Large intestine (tissue), 12 donors: ENCODE measurements around the gene ARMC3. TPM values are rescaled to one million over a fixed set of nuclear protein-coding genes. Genes with fewer than 3 reads are reported as not detected.
"Not testable (repeated sequence)": the region's sequence is repeated elsewhere in the genome, so short reads cannot be mapped to it uniquely, and the experiment has no call there.

Experiments used
- DNase-seq, 2 donors: peaks; one replicate each; pipeline versions ENCODE4 v3.0.0 to v3.0.0-alpha.2; 2013
- H3K27ac ChIP-seq: one replicate; pipeline ENCODE4 v1.5.1; 2013; ENCODE audit warnings: low read length
- H3K27me3 ChIP-seq: 2 replicates; pipeline ENCODE4 v1.6.1; 2013; ENCODE audit warnings: low read length; ENCODE audit not compliant: control insufficient read depth, insufficient read depth
- H3K36me3 ChIP-seq: 2 replicates; pipeline ENCODE4 v1.6.1; 2013; ENCODE audit warnings: low read length; ENCODE audit not compliant: control insufficient read depth, insufficient read depth
- H3K4me1 ChIP-seq: one replicate; pipeline ENCODE4 v1.6.1; 2013; ENCODE audit warnings: low read length; ENCODE audit not compliant: control insufficient read depth, insufficient read depth
- H3K4me3 ChIP-seq: one replicate; pipeline ENCODE4 v1.5.1; 2013; ENCODE audit warnings: low read length
- H3K9me3 ChIP-seq: one replicate; pipeline ENCODE4 v1.6.1; 2013; ENCODE audit warnings: mild to moderate bottlenecking, low read depth, low read length, moderate library complexity; ENCODE audit not compliant: control insufficient read depth
- WGBS: methylation state at CpG from one replicate; pipeline ENCODE4 v1.1.5; 2013; ENCODE audit warnings: low lambda C conversion rate; ENCODE audit not compliant: insufficient coverage; 5-methylcytosine and 5-hydroxymethylcytosine counted together
- long read RNA-seq, 11 donors: transcript quantifications; one replicate each; lab custom pipeline, GENCODE V29; 2026
- polyA plus RNA-seq: library from polyadenylated mRNA; unstranded; fragments of 120-200 nt; gene quantifications from one replicate; pipeline ENCODE4 v1.2.1, GENCODE V29; 2013

The ARMC3 gene
- 0.52 TPM for polyA plus RNA-seq
- long read RNA-seq, donor 1 = 0 reads
- long read RNA-seq, donor 2 = 0 reads
- long read RNA-seq, donor 3 = 0 reads
- long read RNA-seq, donor 4 = 0 reads
- long read RNA-seq, donor 5 = 0 reads
- long read RNA-seq, donor 6 = 0 reads
- long read RNA-seq, donor 7 = 0 reads
- long read RNA-seq, donor 8 = 0 reads
- long read RNA-seq, donor 9 = 0 reads
- long read RNA-seq, donor 10 = 0 reads
- long read RNA-seq, donor 11 = 0 reads

- Histone ChIP-seq H3K9me3 (no peaks in the 10 kb centered on the region), H3K27ac (no peak within 1 kb of the TSS), H3K4me3 (peak within 1 kb of the TSS; percentile 41), H3K36me3 (no peaks in the 10 kb centered on the region), H3K4me1 (peaks cover 10% of the 10 kb centered on the region), H3K27me3 (peaks cover 9% of the 10 kb centered on the region)
- peak; percentile 70 to 82 for DNase-seq
- WGBS = no CpG with 5 or more reads among the region's 41 CpGs
Measured at GRCh38 chr10:22927661-22928403, at the start of gene ARMC3. Gene ARMC3 (plus strand): TSS chr10:22928053. CDS start chr10:22931997, 3,944 bp downstream.

DNA sequence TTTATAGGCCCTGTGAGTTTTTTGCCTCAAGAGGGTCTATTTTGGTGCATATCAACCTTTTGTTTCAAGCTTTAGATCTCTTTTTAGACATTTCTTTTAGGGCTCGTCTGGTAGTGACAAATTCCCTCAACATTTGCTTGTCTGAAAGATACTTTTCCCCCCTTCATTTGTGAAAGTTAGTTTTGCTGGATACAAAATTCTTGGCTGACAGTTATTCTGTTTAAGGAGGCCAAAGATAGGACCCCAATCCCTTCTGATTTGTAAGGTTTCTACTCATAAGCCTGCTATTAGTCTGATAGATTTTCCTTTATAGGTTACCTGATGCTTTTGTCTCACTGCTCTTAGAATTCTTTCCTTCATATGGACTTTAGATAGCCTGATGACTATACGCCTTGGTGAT, 36.1 kb upstream of the ARMC3 start:
- H3K27ac ChIP-seq = no peak overlapping the region
- no peak for DNase-seq
- peaks cover 3% of the 10 kb centered on the region for H3K9me3 ChIP-seq
- peaks cover 3% of the 10 kb centered on the region for H3K4me1 ChIP-seq
- no peaks in the 10 kb centered on the region for H3K36me3 ChIP-seq
- no peaks in the 10 kb centered on the region for H3K27me3 ChIP-seq
- H3K4me3 ChIP-seq = no peak overlapping the region
- WGBS = 92% methylated on average over 2 of the region's 2 CpGs

DNA sequence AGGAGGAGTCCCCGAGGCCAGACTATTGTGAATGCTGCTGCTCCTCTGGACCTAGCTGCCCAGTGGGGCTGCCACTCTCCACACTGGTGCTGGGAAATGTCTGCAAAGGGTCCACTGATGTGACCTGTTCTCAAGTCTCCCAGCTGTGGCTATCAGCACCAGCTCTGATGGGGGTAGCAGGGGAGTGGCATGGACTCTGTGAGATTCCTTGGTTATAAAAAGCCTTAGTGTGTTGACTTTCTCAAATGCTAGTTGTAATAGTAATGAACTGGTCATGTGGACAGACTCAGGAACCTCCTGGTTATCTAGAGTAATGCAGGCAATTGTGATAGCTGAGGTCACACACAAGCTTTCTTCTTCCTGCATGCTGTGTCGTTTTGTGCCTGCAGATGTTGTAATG, 34.1 kb upstream of the ARMC3 start:
- H3K9me3 ChIP-seq = peaks cover 3% of the 10 kb centered on the region
- no peak overlapping the region for H3K27ac ChIP-seq
- H3K4me3 ChIP-seq = no peak overlapping the region
- no peaks in the 10 kb centered on the region for H3K27me3 ChIP-seq
- H3K4me1 ChIP-seq = peaks cover 3% of the 10 kb centered on the region
- peak; percentile 76 to 83 for DNase-seq
- 20% methylated on average over 1 of the region's 2 CpGs for WGBS
- no peaks in the 10 kb centered on the region for H3K36me3 ChIP-seq

- no peaks in the 10 kb centered on the region for H3K27me3 ChIP-seq
- no CpG with 5 or more reads among the region's 4 CpGs for WGBS
- no peaks in the 10 kb centered on the region for H3K36me3 ChIP-seq
- no peak overlapping the region for H3K27ac ChIP-seq
- DNase-seq = no peak
- H3K4me1 ChIP-seq = peaks cover 3% of the 10 kb centered on the region
- H3K4me3 ChIP-seq = no peak overlapping the region
- peaks cover 3% of the 10 kb centered on the region for H3K9me3 ChIP-seq
Measured at GRCh38 chr10:22894714-22895113, 33.1 kb upstream of the ARMC3 start.

DNA sequence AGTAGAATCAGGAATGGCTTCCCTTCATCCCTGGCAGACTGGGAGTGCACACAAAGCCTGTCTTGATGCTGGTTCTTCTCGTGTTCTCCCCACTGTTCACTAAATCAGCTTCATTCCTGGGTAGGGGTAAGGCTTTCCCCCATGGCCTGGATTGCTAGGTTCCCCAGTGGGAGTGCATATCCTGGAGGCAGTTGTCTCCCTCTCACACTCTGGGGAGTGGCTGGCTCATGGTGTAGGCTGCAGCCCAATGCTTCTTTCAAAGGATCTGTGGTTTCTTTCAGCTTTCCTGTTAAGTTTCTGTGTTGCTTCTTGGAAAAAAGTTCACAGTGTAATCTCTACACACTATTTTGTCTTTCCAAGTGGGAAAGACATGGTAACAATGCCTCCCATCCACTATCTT, 32.6 kb upstream of the ARMC3 start:
- H3K27me3 ChIP-seq = no peaks in the 10 kb centered on the region
- H3K4me1 ChIP-seq = peaks cover 3% of the 10 kb centered on the region
- no peaks in the 10 kb centered on the region for H3K36me3 ChIP-seq
- WGBS = no CpG with 5 or more reads among the region's 1 CpG
- H3K9me3 ChIP-seq = peaks cover 3% of the 10 kb centered on the region
- no peak overlapping the region for H3K4me3 ChIP-seq
- H3K27ac ChIP-seq = no peak overlapping the region
- DNase-seq = no peak

GRCh38 chr10:22897371-22897770, 30.5 kb upstream of the ARMC3 start:
- no peaks in the 10 kb centered on the region for H3K36me3 ChIP-seq
- no peaks in the 10 kb centered on the region for H3K9me3 ChIP-seq
- no peaks in the 10 kb centered on the region for H3K27me3 ChIP-seq
- peaks cover 3% of the 10 kb centered on the region for H3K4me1 ChIP-seq
- no CpG with 5 or more reads among the region's 4 CpGs for WGBS
- DNase-seq = no peak
- H3K27ac ChIP-seq = no peak overlapping the region
- H3K4me3 ChIP-seq = no peak overlapping the region

DNA sequence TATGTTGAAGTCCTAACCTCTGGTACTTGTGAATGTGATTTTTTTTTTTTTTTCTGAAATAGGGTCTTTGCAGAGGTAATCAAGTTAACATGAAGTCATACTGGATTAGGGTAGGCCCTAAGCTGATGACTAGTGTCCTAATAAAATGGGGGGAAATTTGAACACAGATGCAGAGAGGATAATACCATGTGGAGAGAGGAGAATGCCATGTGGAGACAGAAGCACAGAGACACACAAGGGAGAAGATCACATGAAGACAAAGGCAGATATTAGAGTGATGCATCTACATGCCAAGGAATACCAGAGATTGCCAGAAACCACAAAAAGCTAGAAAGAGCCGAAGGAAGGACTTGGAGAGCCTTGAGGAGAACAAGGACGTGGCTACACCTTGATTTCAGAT, 28.5 kb upstream of the ARMC3 start:
- no peak overlapping the region for H3K4me3 ChIP-seq
- H3K27me3 ChIP-seq = no peaks in the 10 kb centered on the region
- no peaks in the 10 kb centered on the region for H3K4me1 ChIP-seq
- DNase-seq = no peak
- H3K27ac ChIP-seq = no peak overlapping the region
- no peaks in the 10 kb centered on the region for H3K9me3 ChIP-seq
- no CpG with 5 or more reads among the region's 2 CpGs for WGBS
- no peaks in the 10 kb centered on the region for H3K36me3 ChIP-seq

DNA sequence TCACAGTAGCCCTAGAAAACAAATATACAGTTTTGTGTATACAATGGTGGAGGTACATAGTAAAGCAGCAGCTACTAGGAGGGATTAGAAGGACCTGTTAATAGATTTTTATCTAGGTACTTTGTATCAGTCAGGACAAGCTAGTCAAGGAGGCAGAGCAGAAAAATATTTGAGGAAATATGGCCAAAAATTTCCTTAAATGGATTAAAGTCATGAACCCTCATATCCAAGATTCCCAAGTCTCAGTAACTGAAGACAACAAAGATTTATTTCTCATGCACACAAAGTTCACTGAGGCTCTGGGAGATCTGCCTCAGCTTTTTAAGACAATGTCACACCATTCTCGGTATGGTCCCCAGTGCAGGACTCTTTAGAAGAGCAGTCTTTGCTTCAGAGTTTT, 28.1 kb upstream of the ARMC3 start:
- Histone ChIP-seq H3K4me3 (no peak overlapping the region), H3K9me3 (no peaks in the 10 kb centered on the region), H3K27me3 (no peaks in the 10 kb centered on the region), H3K36me3 (no peaks in the 10 kb centered on the region), H3K4me1 (no peaks in the 10 kb centered on the region), H3K27ac (no peak overlapping the region)
- no peak for DNase-seq
- WGBS = no CpG with 5 or more reads among the region's 1 CpG

DNA sequence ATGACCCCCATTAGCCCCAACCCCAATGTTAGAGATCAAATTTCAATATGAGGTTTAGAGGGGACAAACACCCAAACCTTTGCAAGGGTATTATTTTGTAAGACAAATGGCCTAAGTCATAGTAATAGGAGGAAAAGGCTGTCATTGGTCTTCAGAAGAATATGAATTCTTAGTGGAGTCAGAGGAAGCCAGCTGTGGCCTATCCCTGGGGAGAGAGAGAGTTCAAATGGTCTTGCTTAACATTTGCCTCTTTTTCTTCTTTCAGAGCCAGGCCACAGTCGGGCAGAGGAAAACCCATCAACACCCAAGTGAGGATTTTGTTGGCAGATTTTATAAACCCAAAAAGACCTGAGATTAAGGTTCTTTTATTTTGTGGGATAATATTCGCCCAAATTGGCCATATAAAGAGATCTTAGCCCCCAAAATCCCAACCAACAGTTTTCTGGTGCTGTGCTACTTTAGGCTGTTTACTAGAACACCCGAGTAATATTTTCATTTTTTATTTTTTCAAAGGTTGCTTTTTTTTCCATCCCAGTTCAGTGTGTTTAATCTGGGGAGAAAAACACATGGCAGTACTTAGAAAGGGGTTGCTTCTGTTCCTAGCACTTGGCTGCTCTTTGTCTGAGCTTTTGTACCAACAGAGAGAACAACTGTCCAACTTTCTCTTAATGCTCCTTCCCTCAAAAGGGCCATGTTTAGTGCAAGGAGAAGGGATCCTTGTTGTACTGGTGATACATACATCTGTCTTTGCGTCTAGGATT, 26.8 kb upstream of the ARMC3 start:
- Histone ChIP-seq H3K9me3 (no peaks in the 10 kb centered on the region), H3K27me3 (no peaks in the 10 kb centered on the region), H3K4me1 (no peaks in the 10 kb centered on the region), H3K27ac (no peak overlapping the region), H3K36me3 (no peaks in the 10 kb centered on the region), H3K4me3 (no peak overlapping the region)
- 100% methylated on average over 2 of the region's 4 CpGs for WGBS
- no peak for DNase-seq

DNA sequence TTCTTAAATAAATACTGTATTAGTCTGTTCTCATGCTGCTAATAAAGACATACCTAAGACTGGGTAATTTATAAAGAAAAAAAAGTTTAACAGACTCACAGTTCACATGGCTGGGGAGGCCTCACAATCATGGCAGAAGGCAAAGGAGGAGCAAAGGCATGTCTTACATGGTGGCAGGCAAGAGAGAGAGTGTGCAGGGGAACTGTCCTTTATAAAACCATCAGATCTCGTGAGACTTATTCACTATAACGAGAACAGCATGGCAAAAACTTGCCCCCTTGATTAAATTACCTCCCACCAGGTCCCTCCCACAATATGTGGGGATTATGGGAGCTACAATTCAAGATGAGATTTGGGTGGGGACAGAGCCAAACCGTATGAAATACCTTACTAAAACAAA, 25.7 kb upstream of the ARMC3 start:
- H3K4me1 ChIP-seq, DNase-seq, H3K27me3 ChIP-seq, H3K9me3 ChIP-seq, H3K36me3 ChIP-seq, H3K4me3 ChIP-seq, H3K27ac ChIP-seq: not testable (repeated sequence)
- WGBS = no CpG with 5 or more reads among the region's 3 CpGs
